Karpas-422 (cell line): ENCODE results near the gene GBP3. TPM values are rescaled to one million over a fixed set of nuclear protein-coding genes. Genes with fewer than 3 reads are reported as not detected.
"Not testable (repeated sequence)": the region's sequence is repeated elsewhere in the genome, so short reads cannot be mapped to it uniquely, and the experiment has no call there.

Experiments
- DNase-seq: peaks from one replicate; pipeline ENCODE4 v3.0.0-alpha.2; 2015
- H2AFZ ChIP-seq: fragments of 200-600 bp; sonication (generic); 2 replicates; pipeline ENCODE4 v1.6.1; 2014; ENCODE audit warnings: antibody characterized with exemption, low read length, mixed read lengths
- H3K27ac ChIP-seq: fragments of 200-600 bp; sonication (generic); 2 replicates; pipeline ENCODE4 v1.5.1; 2014; ENCODE audit warnings: mild to moderate bottlenecking, low read length, moderate library complexity
- H3K27me3 ChIP-seq: fragments of 200-600 bp; sonication (generic); 2 replicates; pipeline ENCODE4 v1.6.1; 2014; ENCODE audit warnings: low read length, mixed read lengths
- H3K36me3 ChIP-seq: fragments of 200-600 bp; sonication (generic); 2 replicates; pipeline ENCODE4 v1.6.1; 2014; ENCODE audit warnings: low read length, mixed read lengths; ENCODE audit not compliant: insufficient read depth
- H3K4me1 ChIP-seq: fragments of 200-600 bp; sonication (generic); 2 replicates; pipeline ENCODE4 v1.6.1; 2014; ENCODE audit warnings: mild to moderate bottlenecking, low read length, mixed read lengths
- H3K4me2 ChIP-seq: fragments of 200-600 bp; sonication (generic); 2 replicates; pipeline ENCODE4 v1.6.1; 2014; ENCODE audit warnings: low read length, low read depth, mild to moderate bottlenecking; ENCODE audit not compliant: poor library complexity, severe bottlenecking
- H3K4me3 ChIP-seq: fragments of 200-600 bp; sonication (generic); 2 replicates; pipeline ENCODE4 v1.5.1; 2014; ENCODE audit warnings: mild to moderate bottlenecking, antibody characterized with exemption, low read length, mixed read lengths
- H3K79me2 ChIP-seq: fragments of 200-600 bp; sonication (generic); 2 replicates; pipeline ENCODE4 v1.6.1; 2014; ENCODE audit warnings: mild to moderate bottlenecking, low read length, mixed read lengths
- H3K9ac ChIP-seq: fragments of 200-600 bp; sonication (generic); 2 replicates; pipeline ENCODE4 v1.6.0; 2014; ENCODE audit warnings: low read length
- H3K9me2 ChIP-seq: fragments of 200-600 bp; sonication (generic), shearing (Covaris generic); replicated peaks from 2 replicates; pipeline ENCODE4 v1.6.0; 2014; ENCODE audit warnings: mild to moderate bottlenecking, low read length, moderate library complexity; ENCODE audit not compliant: insufficient read depth
- H3K9me3 ChIP-seq: fragments of 300-700, 200-600 bp; sonication (generic); 2 replicates; pipeline ENCODE4 v1.6.1; 2014; ENCODE audit warnings: low read length, mixed read lengths
- H4K20me1 ChIP-seq: fragments of 200-600 bp; sonication (generic); 2 replicates; pipeline ENCODE4 v1.6.1; 2014; ENCODE audit warnings: mild to moderate bottlenecking, antibody characterized with exemption, low read length, low read depth; ENCODE audit not compliant: insufficient read depth
- total RNA-seq: library from RNA; depleted of rRNA; stranded (reverse); fragments of >200 nt; shearing (Covaris generic); gene quantifications from 2 replicates; pipeline ENCODE4 v1.2.3, GENCODE V29; 2014; ENCODE audit warnings: low replicate concordance

The GBP3 gene
- total RNA-seq, 1 experiment from 2014 or later, result 3.2 TPM

GRCh38 chr1:89051955-89052312 lies 29.3 kb upstream of the GBP3 start:
- H3K27ac ChIP-seq, result no peak overlapping the region
- H4K20me1 ChIP-seq, result no peaks in the 10 kb centered on the region
- no peaks in the 10 kb centered on the region for H3K36me3 ChIP-seq
- no peaks in the 10 kb centered on the region for H3K27me3 ChIP-seq
- H3K4me1 ChIP-seq, result no peaks in the 10 kb centered on the region
- H3K9me2 ChIP-seq, result no peaks in the 10 kb centered on the region
- H3K9me3 ChIP-seq, result no peaks in the 10 kb centered on the region
- H2AFZ ChIP-seq, result no peak overlapping the region
- DNase-seq, result no peak
- H3K4me3 ChIP-seq, result no peak overlapping the region
- no peak overlapping the region for H3K9ac ChIP-seq
- H3K79me2 ChIP-seq, result no peaks in the 10 kb centered on the region
- no peak overlapping the region for H3K4me2 ChIP-seq

- H3K27ac ChIP-seq, result no peak overlapping the region
- no peak overlapping the region for H3K9ac ChIP-seq
- H3K4me3 ChIP-seq, result no peak overlapping the region
- no peaks in the 10 kb centered on the region for H4K20me1 ChIP-seq
- H3K9me2 ChIP-seq, result no peaks in the 10 kb centered on the region
- no peaks in the 10 kb centered on the region for H3K27me3 ChIP-seq
- H3K79me2 ChIP-seq, result no peaks in the 10 kb centered on the region
- DNase-seq, result no peak
- no peaks in the 10 kb centered on the region for H3K4me1 ChIP-seq
- H2AFZ ChIP-seq, result no peak overlapping the region
- H3K4me2 ChIP-seq, result no peak overlapping the region
- H3K9me3 ChIP-seq, result no peaks in the 10 kb centered on the region
- H3K36me3 ChIP-seq, result no peaks in the 10 kb centered on the region
Measured at GRCh38 chr1:89051300-89051954, 28.8 kb upstream of the GBP3 start.

- Histone ChIP-seq H3K79me2 (no peaks in the 10 kb centered on the region), H3K27ac (no peak overlapping the region), H3K4me3 (no peak overlapping the region), H2AFZ (no peak overlapping the region), H3K4me1 (no peaks in the 10 kb centered on the region), H3K9me2 (no peaks in the 10 kb centered on the region), H3K27me3 (no peaks in the 10 kb centered on the region), H3K36me3 (no peaks in the 10 kb centered on the region), H4K20me1 (no peaks in the 10 kb centered on the region), H3K9ac (no peak overlapping the region), H3K9me3 (no peaks in the 10 kb centered on the region), H3K4me2 (no peak overlapping the region)
- no peak for DNase-seq
Measured at GRCh38 chr1:89050649-89051033, 28.0 kb upstream of the GBP3 start.

- DNase-seq, H3K9me2 ChIP-seq, H3K27me3 ChIP-seq, H3K9ac ChIP-seq, H3K4me1 ChIP-seq, H3K9me3 ChIP-seq, H2AFZ ChIP-seq, H3K4me2 ChIP-seq, H3K27ac ChIP-seq, H3K4me3 ChIP-seq, H3K36me3 ChIP-seq, H4K20me1 ChIP-seq, H3K79me2 ChIP-seq: not testable (repeated sequence)
Measured at GRCh38 chr1:89049901-89050648, 27.4 kb upstream of the GBP3 start.

- H2AFZ ChIP-seq, H3K27ac ChIP-seq, DNase-seq, H3K79me2 ChIP-seq, H3K36me3 ChIP-seq, H3K4me1 ChIP-seq, H3K9ac ChIP-seq, H3K4me2 ChIP-seq, H3K27me3 ChIP-seq, H3K4me3 ChIP-seq, H3K9me3 ChIP-seq, H3K9me2 ChIP-seq, H4K20me1 ChIP-seq: not testable (repeated sequence)
Measured at GRCh38 chr1:89049187-89049586, 26.5 kb upstream of the GBP3 start.

GRCh38 chr1:89047734-89048133 lies 25.1 kb upstream of the GBP3 start:
- no peaks in the 10 kb centered on the region for H3K9me3 ChIP-seq
- H2AFZ ChIP-seq, result no peak overlapping the region
- H3K36me3 ChIP-seq, result no peaks in the 10 kb centered on the region
- no peak overlapping the region for H3K4me2 ChIP-seq
- no peaks in the 10 kb centered on the region for H3K4me1 ChIP-seq
- H3K9me2 ChIP-seq, result no peaks in the 10 kb centered on the region
- no peak for DNase-seq
- H3K4me3 ChIP-seq, result no peak overlapping the region
- no peaks in the 10 kb centered on the region for H3K27me3 ChIP-seq
- no peaks in the 10 kb centered on the region for H4K20me1 ChIP-seq
- no peak overlapping the region for H3K9ac ChIP-seq
- H3K27ac ChIP-seq, result no peak overlapping the region
- H3K79me2 ChIP-seq, result no peaks in the 10 kb centered on the region

GRCh38 chr1:89046318-89047183 lies 23.9 kb upstream of the GBP3 start:
- H3K4me1 ChIP-seq, H3K36me3 ChIP-seq, H3K27me3 ChIP-seq, H3K9me3 ChIP-seq, H3K4me3 ChIP-seq, H3K9ac ChIP-seq, DNase-seq, H3K4me2 ChIP-seq, H3K79me2 ChIP-seq, H3K9me2 ChIP-seq, H2AFZ ChIP-seq, H3K27ac ChIP-seq, H4K20me1 ChIP-seq: not testable (repeated sequence)

- no peak overlapping the region for H2AFZ ChIP-seq
- no peaks in the 10 kb centered on the region for H3K79me2 ChIP-seq
- H3K4me1 ChIP-seq, result no peaks in the 10 kb centered on the region
- no peak overlapping the region for H3K9ac ChIP-seq
- DNase-seq, result no peak
- H4K20me1 ChIP-seq, result no peaks in the 10 kb centered on the region
- H3K36me3 ChIP-seq, result no peaks in the 10 kb centered on the region
- H3K9me2 ChIP-seq, result no peaks in the 10 kb centered on the region
- H3K4me3 ChIP-seq, result no peak overlapping the region
- no peak overlapping the region for H3K4me2 ChIP-seq
- H3K9me3 ChIP-seq, result no peaks in the 10 kb centered on the region
- no peak overlapping the region for H3K27ac ChIP-seq
- H3K27me3 ChIP-seq, result no peaks in the 10 kb centered on the region
Measured at GRCh38 chr1:89044970-89045721, 22.5 kb upstream of the GBP3 start.
